ENCODE measurements around the gene TSKU. TPM values are rescaled to one million over a fixed set of nuclear protein-coding genes. Genes with fewer than 3 reads are reported as not detected.

TSKU gene
- total and polyA plus RNA-seq, 9 of the 15 experiments (the other 6 are each of a cell fraction or from before 2014, with no cell fraction given), result 0.60 to 11.9 (median 8.4) TPM

GRCh38 chr11:76762356-76762752 lies 20.8 kb upstream of the TSKU start:
- Histone ChIP-seq H3K4me1 (replicated peaks in 1 of 2; ENCODE audit: control insufficient read depth in 2 of 2, insufficient read depth in 2 of 2, low read length in 2 of 2) (peaks cover 0 to 15% of the 10 kb centered on the region in 2 experiments; a peak in 4 of 5 replicates), H4K20me1 (replicated peaks; ENCODE audit: control insufficient read depth, insufficient read depth, low read length) (no peaks in the 10 kb centered on the region), H3K4me3 (no peak overlapping the region), H3K36me3 (ENCODE audit: control insufficient read depth, insufficient read depth, low read length) (no peaks in the 10 kb centered on the region), H3K27me3 (ENCODE audit: control insufficient read depth in 2 of 2, insufficient read depth in 2 of 2, low read length in 2 of 2) (no peaks in the 10 kb centered on the region), H3K9me1 (ENCODE audit: control insufficient read depth, insufficient read depth, low read length) (peaks cover 4% of the 10 kb centered on the region), H3K27ac (ENCODE audit: extremely low read depth, low read depth, low read length) (no peak overlapping the region), H3K9me3 (replicated peaks; ENCODE audit: control insufficient read depth, insufficient read depth, low read depth, low read length) (no peaks in the 10 kb centered on the region), H3K79me2 (ENCODE audit: control insufficient read depth, insufficient read depth, low read length) (no peaks in the 10 kb centered on the region), H3K4me2 (ENCODE audit: insufficient read depth, low read length) (no peak overlapping the region), H2AFZ (ENCODE audit: low read depth, low read length) (no peak overlapping the region), H3K9ac (ENCODE audit: insufficient read depth in 1 of 2, low read depth in 2 of 2, low read length in 2 of 2) (no peak overlapping the region)
- no peak for FAIRE-seq
- no TSS peak for BruUV-seq (replicated peaks)
- ChIA-PET POLR2A (interaction anchor here (1.4 to 1.9 kb wide), 3 partner anchors 10 to 19 kb away, joined by 4 to 7 read pairs (median 5); no protein-coding TSS in a partner anchor), CTCF (ENCODE audit: low intra/inter-chr PET ratio) (no interaction called here)
- WGBS (ENCODE audit: insufficient coverage, low coverage, missing lambda C conversion rate), result 32% methylated on average over 5 of the region's 5 CpGs
- DNase-seq (ENCODE audit: extremely low read depth in 1 of 4, low spot score in 3 of 4), result no peak
- intact Hi-C loops (cut with micrococcal nuclease) (no loop called here), in situ Hi-C loops (cut with MboI) (no loop called here)
- no peak for ATAC-seq
- TF ChIP-seq ELF1 (tag; IDR thresholded peaks at IDR 0.05) (no peak), ZNF512 (tag; IDR thresholded peaks at IDR 0.05) (no peak), RBM14 (IDR thresholded peaks at IDR 0.05; ENCODE audit: borderline replicate concordance, insufficient read depth, low read depth, low read length) (no peak), WHSC1 (IDR thresholded peaks at IDR 0.05; ENCODE audit: low read length) (no peak), ZNF77 (CRISPR knock-in tag; IDR thresholded peaks at IDR 0.05) (no peak), KDM5B (IDR thresholded peaks at IDR 0.05; ENCODE audit: insufficient replicate concordance, low read depth, low read length) (no peak), E2F6 (IDR thresholded peaks at IDR 0.05; ENCODE audit: borderline replicate concordance in 1 of 2, extremely low read depth in 1 of 2, insufficient read depth in 1 of 2, insufficient read length in 1 of 2, low read depth in 1 of 2, low read length in 1 of 2, poor library complexity in 1 of 2, severe bottlenecking in 1 of 2) (no peak), THAP12 (CRISPR knock-in tag; IDR thresholded peaks at IDR 0.05) (no peak), SRSF7 (optimal IDR thresholded peaks at IDR 0.05; ENCODE audit: low read depth, low read length) (no peak), HDGF (IDR thresholded peaks at IDR 0.05) (no peak), ZNF609 (CRISPR knock-in tag; IDR thresholded peaks at IDR 0.05; ENCODE audit: borderline replicate concordance) (no peak), CREBBP (IDR thresholded peaks at IDR 0.05; ENCODE audit: low read depth, low read length) (no peak), NFATC3 (IDR thresholded peaks at IDR 0.05) (no peak)

Data from K562 (cell line).